ENCODE results near the gene FXYD3. TPM values are rescaled to one million over a fixed set of nuclear protein-coding genes. Genes with fewer than 3 reads are reported as not detected.

Gene FXYD3
- total RNA-seq, 1 donor from 2014 or later: not detected

GRCh38 chr19:35140207-35140961, 24.8 kb downstream of the FXYD3 start:
- no peak for DNase-seq (ENCODE audit: low spot score)
- TF ChIP-seq CTCF (IDR thresholded peaks at IDR 0.05; ENCODE audit: unreplicated experiment): no peak
- H3K36me3 Mint-ChIP-seq (ENCODE audit: low read depth, unreplicated experiment): no peaks in the 10 kb centered on the region
- H3K9me3 Mint-ChIP-seq (ENCODE audit: unreplicated experiment): no peaks in the 10 kb centered on the region
- H3K27me3 Mint-ChIP-seq (ENCODE audit: unreplicated experiment): peaks cover 10% of the 10 kb centered on the region
- H3K4me1 Mint-ChIP-seq (ENCODE audit: unreplicated experiment): peaks cover 5% of the 10 kb centered on the region
- no peak overlapping the region for H3K4me3 Mint-ChIP-seq (ENCODE audit: unreplicated experiment)
- no peak overlapping the region for H3K27ac Mint-ChIP-seq (ENCODE audit: unreplicated experiment)

- Mint-ChIP-seq H3K36me3 (ENCODE audit: low read depth, unreplicated experiment) (no peaks in the 10 kb centered on the region), H3K4me3 (ENCODE audit: unreplicated experiment) (no peak overlapping the region), H3K27ac (ENCODE audit: unreplicated experiment) (no peak overlapping the region), H3K4me1 (ENCODE audit: unreplicated experiment) (peaks cover 5% of the 10 kb centered on the region), H3K27me3 (ENCODE audit: unreplicated experiment) (peaks cover 10% of the 10 kb centered on the region), H3K9me3 (ENCODE audit: unreplicated experiment) (no peaks in the 10 kb centered on the region)
- peak; percentile 93 for DNase-seq (ENCODE audit: low spot score)
- no peak for TF ChIP-seq CTCF (IDR thresholded peaks at IDR 0.05; ENCODE audit: unreplicated experiment)
These were observed 25.6 kb downstream of the FXYD3 start for GRCh38 chr19:35140962-35141836.

DNA sequence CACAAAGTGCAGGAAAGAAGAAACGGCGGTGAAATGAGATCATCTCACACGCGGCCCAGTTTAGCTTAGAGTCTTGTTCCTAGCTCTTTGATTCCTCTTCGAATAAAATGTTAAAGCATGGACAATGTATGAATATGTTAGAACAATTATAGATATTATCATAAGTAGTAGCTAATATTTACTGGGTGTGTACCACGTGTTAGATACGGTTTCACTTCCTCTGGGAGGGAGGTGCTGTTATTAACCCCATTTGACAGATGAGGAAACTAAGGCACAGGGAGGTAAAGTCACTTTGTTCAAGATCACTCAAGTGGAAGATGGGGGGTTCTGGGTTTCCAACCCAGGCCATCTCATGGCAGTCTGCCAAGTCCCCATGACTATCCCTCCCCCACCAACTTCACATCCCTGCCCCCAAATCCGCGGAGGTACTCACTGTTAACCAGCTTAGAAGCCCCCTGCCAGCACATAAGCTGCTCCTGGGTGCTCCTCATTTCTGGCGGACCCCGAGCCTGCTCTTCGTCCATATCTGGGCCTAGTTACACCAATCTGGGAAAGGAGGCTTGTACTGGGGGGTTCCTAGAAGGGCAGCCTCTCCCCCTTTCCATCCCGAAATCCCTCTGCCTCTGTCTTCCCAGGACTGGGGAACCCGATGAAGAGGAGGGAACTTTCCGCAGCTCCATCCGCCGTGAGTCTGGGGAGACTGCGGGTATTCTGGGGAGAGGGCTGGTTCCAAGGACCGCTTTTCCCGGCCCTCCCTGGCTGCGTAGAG, 26.4 kb downstream of the FXYD3 start:
- Mint-ChIP-seq H3K4me1 (ENCODE audit: unreplicated experiment) (peaks cover 5% of the 10 kb centered on the region), H3K27ac (ENCODE audit: unreplicated experiment) (no peak overlapping the region), H3K4me3 (ENCODE audit: unreplicated experiment) (peak overlapping the region; percentile 42), H3K9me3 (ENCODE audit: unreplicated experiment) (no peaks in the 10 kb centered on the region), H3K27me3 (ENCODE audit: unreplicated experiment) (peaks cover 10% of the 10 kb centered on the region), H3K36me3 (ENCODE audit: low read depth, unreplicated experiment) (no peaks in the 10 kb centered on the region)
- no peak for TF ChIP-seq CTCF (IDR thresholded peaks at IDR 0.05; ENCODE audit: unreplicated experiment)
- DNase-seq (ENCODE audit: low spot score): no peak

DNA sequence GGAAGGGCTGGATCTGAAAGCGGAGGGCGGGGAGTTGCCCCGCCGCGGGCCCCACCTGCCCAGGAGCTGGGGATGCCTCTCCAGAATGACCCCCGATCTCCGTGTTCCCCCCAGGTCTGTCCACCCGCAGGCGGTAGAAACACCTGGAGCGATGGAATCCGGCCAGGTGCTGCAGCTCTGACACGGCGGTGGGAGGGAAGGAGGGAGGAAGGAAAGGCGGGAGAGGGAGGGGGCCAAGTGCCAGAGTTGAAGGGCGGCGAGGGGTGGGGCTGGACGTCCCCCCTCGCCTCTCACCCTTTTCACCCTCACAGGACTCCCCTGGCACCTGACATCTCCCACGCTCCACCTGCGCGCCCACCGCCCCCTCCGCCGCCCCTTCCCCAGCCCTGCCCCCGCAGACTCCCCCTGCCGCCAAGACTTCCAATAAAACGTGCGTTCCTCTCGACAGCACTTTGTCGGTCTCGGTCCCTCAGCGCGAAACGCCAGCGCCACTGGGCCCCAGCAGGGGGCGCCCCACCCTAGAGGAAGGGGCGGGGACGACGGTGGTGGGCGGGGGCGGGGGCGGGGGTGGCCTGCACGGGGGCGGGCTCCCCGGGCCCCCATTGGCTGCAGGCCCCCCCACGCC, 27.1 kb downstream of the FXYD3 start:
- Mint-ChIP-seq H3K9me3 (ENCODE audit: unreplicated experiment) (no peaks in the 10 kb centered on the region), H3K36me3 (ENCODE audit: low read depth, unreplicated experiment) (no peaks in the 10 kb centered on the region), H3K4me3 (ENCODE audit: unreplicated experiment) (peak overlapping the region; percentile 42), H3K4me1 (ENCODE audit: unreplicated experiment) (peaks cover 5% of the 10 kb centered on the region), H3K27ac (ENCODE audit: unreplicated experiment) (no peak overlapping the region), H3K27me3 (ENCODE audit: unreplicated experiment) (peaks cover 7% of the 10 kb centered on the region)
- DNase-seq (ENCODE audit: low spot score): peak; percentile 72
- peak; percentile 81 for TF ChIP-seq CTCF (IDR thresholded peaks at IDR 0.05; ENCODE audit: unreplicated experiment)
